NCI-H2196 treated with DMSO at 0.1 percent for 48 hours (cell line): ENCODE data around the gene GPR155.
A peak's percentile ranks its signal among the peaks of the same experiment; 100 is the strongest.
"Not testable (repeated sequence)": the region's sequence is repeated elsewhere in the genome, so short reads cannot be mapped to it uniquely, and the experiment has no call there.

Source experiments
- DNase-seq: peaks from one replicate; lab custom pipeline; 2025; ENCODE audit not compliant: unreplicated experiment; lab: John Stamatoyannopoulos, UW

GPR155 gene

GRCh38 chr2:174439323-174439722 is 47.5 kb downstream of the GPR155 start:
- DNase-seq, result no peak

- no peak for DNase-seq
Measured at GRCh38 chr2:174438146-174438886, 48.5 kb downstream of the GPR155 start.

GRCh38 chr2:174436351-174436750 is 50.5 kb downstream of the GPR155 start:
- no peak for DNase-seq

GRCh38 chr2:174431902-174432301 is 54.9 kb downstream of the GPR155 start:
- no peak for DNase-seq

GRCh38 chr2:174430066-174430465 is 56.8 kb downstream of the GPR155 start:
- DNase-seq, result no peak

GRCh38 chr2:174428214-174428613 is 58.6 kb downstream of the GPR155 start:
- DNase-seq, result no peak

- no peak for DNase-seq
Measured at GRCh38 chr2:174412256-174412655, 74.6 kb downstream of the GPR155 start.

GRCh38 chr2:174410039-174410438 is 76.8 kb downstream of the GPR155 start:
- not testable (repeated sequence) for DNase-seq

GRCh38 chr2:174403628-174404027 is 83.2 kb downstream of the GPR155 start:
- no peak for DNase-seq

GRCh38 chr2:174400853-174401252 is 86.0 kb downstream of the GPR155 start:
- no peak for DNase-seq

GRCh38 chr2:174399171-174399570 is 87.7 kb downstream of the GPR155 start:
- DNase-seq, result no peak

GRCh38 chr2:174397773-174398172 is 89.1 kb downstream of the GPR155 start:
- DNase-seq, result no peak

GRCh38 chr2:174395969-174396630 is 90.7 kb downstream of the GPR155 start:
- DNase-seq, result no peak

- DNase-seq, result peak; percentile 85
Measured at GRCh38 chr2:174395284-174395968, 91.4 kb downstream of the GPR155 start, which contains the start of gene SCRN3. TSS of gene SCRN3 (plus strand) at chr2:174395730. CDS start at chr2:174398284, 2,554 bp downstream.

- no peak for DNase-seq
Measured at GRCh38 chr2:174392706-174393105, 94.1 kb downstream of the GPR155 start.

- DNase-seq, result not testable (repeated sequence)
Measured at GRCh38 chr2:174390303-174390702, 96.5 kb downstream of the GPR155 start.

- DNase-seq, result no peak
Measured at GRCh38 chr2:174389542-174389941, 97.3 kb downstream of the GPR155 start.

GRCh38 chr2:174388706-174389105 is 98.1 kb downstream of the GPR155 start:
- DNase-seq, result not testable (repeated sequence)

GRCh38 chr2:174385201-174385600 is 101.6 kb downstream of the GPR155 start:
- no peak for DNase-seq

GRCh38 chr2:174383796-174384195 is 103.0 kb downstream of the GPR155 start:
- no peak for DNase-seq
